HG03457 (cell line): ENCODE results near the gene ITM2B.

ENCODE experiments used
- ATAC-seq: cut with Tn5 transposase; IDR thresholded peaks from one replicate; pipeline ENCODE4 v1.9.1; 2021; ENCODE audit warnings: moderate number of reproducible peaks; ENCODE audit not compliant: unreplicated experiment

Gene ITM2B

GRCh38 chr13:48302871-48303358 is 69.9 kb downstream of the ITM2B start:
- peak; percentile 6 for ATAC-seq

GRCh38 chr13:48303359-48304142 is 70.5 kb downstream of the ITM2B start, which contains the start of gene RB1:
TSS of gene RB1 (plus strand) at chr13:48303751. CDS start at chr13:48303913, 162 bp downstream.
- ATAC-seq = peak; percentile 68

- ATAC-seq = peak; percentile 51
These were observed 71.3 kb downstream of the ITM2B start for GRCh38 chr13:48304143-48304876.

GRCh38 chr13:48311223-48311622 is 78.2 kb downstream of the ITM2B start:
- no peak for ATAC-seq

- no peak for ATAC-seq
These were observed 83.1 kb downstream of the ITM2B start for GRCh38 chr13:48315969-48316650.

- no peak for ATAC-seq
These were observed 84.0 kb downstream of the ITM2B start for GRCh38 chr13:48316826-48317510.

GRCh38 chr13:48317511-48318376 is 84.7 kb downstream of the ITM2B start:
- ATAC-seq = no peak

- no peak for ATAC-seq
These were observed 85.4 kb downstream of the ITM2B start for GRCh38 chr13:48318377-48318811.

- no peak for ATAC-seq
These were observed 86.0 kb downstream of the ITM2B start for GRCh38 chr13:48318821-48319511.
